ENCODE measurements around the gene SPEM2.

The SPEM2 gene

DNA sequence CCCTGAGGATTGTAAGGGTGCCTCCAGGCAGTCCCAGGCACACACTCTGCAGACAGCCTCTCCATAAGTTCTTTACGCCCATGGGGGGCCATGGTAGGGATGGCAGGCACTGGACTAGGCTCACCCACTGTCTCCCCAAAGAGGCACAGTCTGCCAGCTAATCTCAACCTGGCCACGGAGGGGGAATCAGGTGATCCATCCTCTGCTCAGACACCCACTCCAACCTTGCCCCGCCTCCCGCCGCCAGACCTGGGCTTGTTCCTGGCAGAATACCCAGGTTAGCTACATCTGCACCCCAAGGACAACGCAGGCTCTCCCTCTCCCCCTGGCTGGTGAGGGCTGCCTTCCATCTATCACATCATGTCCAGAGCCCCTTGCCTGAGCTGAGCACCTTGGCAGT, 16.6 kb upstream of the SPEM2 start:
- TF ChIP-seq, protein P1, sequence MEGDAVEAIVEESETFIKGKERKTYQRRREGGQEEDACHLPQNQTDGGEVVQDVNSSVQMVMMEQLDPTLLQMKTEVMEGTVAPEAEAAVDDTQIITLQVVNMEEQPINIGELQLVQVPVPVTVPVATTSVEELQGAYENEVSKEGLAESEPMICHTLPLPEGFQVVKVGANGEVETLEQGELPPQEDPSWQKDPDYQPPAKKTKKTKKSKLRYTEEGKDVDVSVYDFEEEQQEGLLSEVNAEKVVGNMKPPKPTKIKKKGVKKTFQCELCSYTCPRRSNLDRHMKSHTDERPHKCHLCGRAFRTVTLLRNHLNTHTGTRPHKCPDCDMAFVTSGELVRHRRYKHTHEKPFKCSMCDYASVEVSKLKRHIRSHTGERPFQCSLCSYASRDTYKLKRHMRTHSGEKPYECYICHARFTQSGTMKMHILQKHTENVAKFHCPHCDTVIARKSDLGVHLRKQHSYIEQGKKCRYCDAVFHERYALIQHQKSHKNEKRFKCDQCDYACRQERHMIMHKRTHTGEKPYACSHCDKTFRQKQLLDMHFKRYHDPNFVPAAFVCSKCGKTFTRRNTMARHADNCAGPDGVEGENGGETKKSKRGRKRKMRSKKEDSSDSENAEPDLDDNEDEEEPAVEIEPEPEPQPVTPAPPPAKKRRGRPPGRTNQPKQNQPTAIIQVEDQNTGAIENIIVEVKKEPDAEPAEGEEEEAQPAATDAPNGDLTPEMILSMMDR (IDR thresholded peaks at IDR 0.05; ENCODE audit: unreplicated experiment in 3 of 3): no peak
- Mint-ChIP-seq H3K9me3 (no peaks in the 10 kb centered on the region), H3K36me3 (ENCODE audit: low read depth) (peaks cover 28% of the 10 kb centered on the region), H3K4me3 (peak overlapping the region; percentile 26 to 78 (median 52)), H3K27me3 (ENCODE audit: low read depth) (peaks cover 6% of the 10 kb centered on the region), H3K27ac (no peak overlapping the region), H3K4me1 (peaks cover 14% of the 10 kb centered on the region)

DNA sequence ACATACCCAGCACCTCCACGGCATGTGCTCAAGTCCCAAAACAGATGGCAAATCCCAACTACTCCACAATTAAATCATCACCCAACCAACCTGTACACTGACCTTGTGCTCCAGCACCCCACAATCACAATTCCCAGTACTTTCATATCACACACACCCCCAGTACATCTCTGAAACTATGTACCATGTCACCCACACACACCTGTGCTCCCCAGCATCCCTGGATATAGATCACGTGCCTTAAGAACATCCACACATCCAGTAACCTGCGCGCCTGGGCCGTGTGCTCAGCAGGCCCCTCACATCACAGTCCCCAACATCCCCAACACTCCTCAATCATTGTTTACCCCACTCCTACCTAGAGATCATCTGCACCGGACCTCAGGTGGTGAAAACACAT, 15.7 kb upstream of the SPEM2 start:
- TF ChIP-seq, protein P1 (IDR thresholded peaks at IDR 0.05; ENCODE audit: unreplicated experiment in 3 of 3): no peak
- Mint-ChIP-seq H3K4me1 (peaks cover 14% of the 10 kb centered on the region), H3K4me3 (peak overlapping the region; percentile 26 to 78 (median 52)), H3K27ac (no peak overlapping the region), H3K27me3 (ENCODE audit: low read depth) (peaks cover 6% of the 10 kb centered on the region), H3K9me3 (no peaks in the 10 kb centered on the region), H3K36me3 (ENCODE audit: low read depth) (peaks cover 28% of the 10 kb centered on the region)

DNA sequence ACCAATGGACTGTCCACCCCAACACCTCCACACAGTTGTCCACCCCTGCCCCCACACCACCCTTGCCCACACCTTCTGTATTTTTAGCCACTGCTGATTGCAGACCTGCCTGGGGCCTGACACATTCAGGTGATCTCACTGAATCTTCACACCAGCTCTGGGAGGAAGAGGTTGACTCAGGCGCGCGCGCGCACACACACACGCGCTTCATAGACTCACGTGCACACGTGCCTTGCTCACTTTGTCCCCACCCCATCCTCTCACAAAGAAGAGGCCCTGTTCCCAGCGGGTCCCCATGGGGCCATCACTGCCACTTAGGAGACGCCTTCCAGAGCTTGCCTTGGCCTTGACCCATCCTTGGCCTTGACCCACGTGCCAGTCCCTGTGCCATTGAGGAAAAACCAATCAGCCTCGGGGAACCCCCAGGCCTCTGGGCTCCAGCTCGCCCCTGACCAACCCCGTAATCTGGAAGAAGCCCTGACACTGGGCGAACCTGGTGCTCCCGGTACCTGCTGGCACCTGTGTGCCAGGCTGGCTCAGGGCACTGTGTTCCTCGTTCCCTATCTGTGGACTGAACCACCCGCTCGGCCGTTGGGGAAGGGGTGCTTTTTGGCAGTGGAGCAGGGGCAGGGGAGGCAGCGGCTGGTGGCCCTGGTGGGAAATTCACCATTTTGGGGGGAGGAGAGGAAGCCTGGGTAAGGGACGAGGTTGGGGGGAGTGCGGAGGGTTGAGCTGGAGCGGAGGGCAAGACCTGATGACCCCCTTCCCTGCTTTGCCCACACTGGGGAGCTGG, 14.6 kb upstream of the SPEM2 start:
- peaks cover 32% of the 10 kb centered on the region for H3K36me3 Mint-ChIP-seq (ENCODE audit: low read depth)

DNA sequence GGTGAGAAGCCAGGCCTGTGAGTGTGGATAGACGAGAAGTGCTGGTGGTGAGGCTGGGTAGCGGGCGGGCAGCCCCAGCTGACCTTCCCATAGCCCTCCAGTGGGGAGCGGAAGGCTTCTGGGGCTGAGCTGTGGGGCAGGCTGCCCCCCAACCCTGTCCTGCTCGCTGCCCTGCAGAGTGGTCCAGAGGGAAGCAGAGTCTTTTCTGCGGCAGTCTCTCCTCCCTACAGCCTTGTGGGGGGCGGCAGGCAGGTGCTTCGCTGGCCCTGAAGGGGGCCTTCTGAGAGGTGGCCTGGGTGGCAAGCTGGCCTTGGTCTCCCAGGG, 14.0 kb upstream of the SPEM2 start:
- peaks cover under 1% of the 10 kb centered on the region for H3K27me3 Mint-ChIP-seq (ENCODE audit: low read depth)
- H3K9me3 Mint-ChIP-seq: no peaks in the 10 kb centered on the region
- no peak overlapping the region for H3K27ac Mint-ChIP-seq
- no peak overlapping the region for H3K4me3 Mint-ChIP-seq
- TF ChIP-seq, protein P1 (IDR thresholded peaks at IDR 0.05; ENCODE audit: unreplicated experiment in 3 of 3): no peak
- H3K4me1 Mint-ChIP-seq: peaks cover 6% of the 10 kb centered on the region
- H3K36me3 Mint-ChIP-seq (ENCODE audit: low read depth): peaks cover 35% of the 10 kb centered on the region

More for the DNA sequence above, 14.6 kb upstream of the SPEM2 start:
- H3K27ac Mint-ChIP-seq: no peak overlapping the region
- no peaks in the 10 kb centered on the region for H3K9me3 Mint-ChIP-seq
- peaks cover 11% of the 10 kb centered on the region for H3K4me1 Mint-ChIP-seq
- peaks cover 6% of the 10 kb centered on the region for H3K27me3 Mint-ChIP-seq (ENCODE audit: low read depth)
- TF ChIP-seq, protein P1 (IDR thresholded peaks at IDR 0.05; ENCODE audit: unreplicated experiment in 3 of 3): no peak
- H3K4me3 Mint-ChIP-seq: no peak overlapping the region

DNA sequence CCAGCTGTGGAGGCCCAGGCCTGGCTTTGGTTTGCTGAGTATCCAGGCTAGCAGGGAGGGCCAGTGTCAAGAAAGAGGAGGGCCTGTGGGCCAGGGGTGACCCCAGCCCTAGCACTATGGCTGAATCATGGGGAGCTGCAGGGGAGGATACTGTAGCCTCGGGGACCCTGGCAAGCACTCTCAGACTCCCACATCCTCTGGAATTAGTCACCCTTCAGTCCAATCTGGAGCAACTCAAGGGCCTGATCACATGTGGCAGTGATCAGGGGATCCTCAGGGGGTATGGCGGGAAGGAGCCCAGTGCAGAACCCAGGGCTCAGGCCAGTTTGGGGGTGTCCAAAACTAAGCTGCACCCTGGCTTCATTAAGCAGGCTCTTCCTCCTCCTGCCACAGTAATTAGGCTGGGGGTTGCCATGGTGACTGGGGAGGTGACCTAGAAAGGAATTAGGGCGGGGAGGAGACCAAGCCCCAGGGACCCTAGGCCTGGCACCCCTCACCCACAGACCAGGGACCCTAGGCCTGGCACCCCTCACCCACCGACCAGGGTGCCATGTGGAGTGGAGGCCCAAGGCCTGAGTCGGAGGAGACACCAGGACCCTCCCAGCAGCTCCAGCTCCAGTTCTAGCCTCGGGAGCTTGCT, 11.9 kb upstream of the SPEM2 start:
- Mint-ChIP-seq H3K36me3 (ENCODE audit: low read depth) (peaks cover 38% of the 10 kb centered on the region), H3K4me1 (peaks cover 6% of the 10 kb centered on the region), H3K9me3 (no peaks in the 10 kb centered on the region), H3K27me3 (ENCODE audit: low read depth) (no peaks in the 10 kb centered on the region), H3K4me3 (no peak overlapping the region), H3K27ac (peak overlapping the region in 1 of 3 experiments; percentile 23)
- TF ChIP-seq, protein P1 (IDR thresholded peaks at IDR 0.05; ENCODE audit: unreplicated experiment in 3 of 3): no peak
